ENCODE measurements around the gene GHRHR. TPM values are rescaled to one million over a fixed set of nuclear protein-coding genes. Genes with fewer than 3 reads are reported as not detected.

GHRHR gene
- total RNA-seq, 4 donors from 2014 or later, result not detected

DNA sequence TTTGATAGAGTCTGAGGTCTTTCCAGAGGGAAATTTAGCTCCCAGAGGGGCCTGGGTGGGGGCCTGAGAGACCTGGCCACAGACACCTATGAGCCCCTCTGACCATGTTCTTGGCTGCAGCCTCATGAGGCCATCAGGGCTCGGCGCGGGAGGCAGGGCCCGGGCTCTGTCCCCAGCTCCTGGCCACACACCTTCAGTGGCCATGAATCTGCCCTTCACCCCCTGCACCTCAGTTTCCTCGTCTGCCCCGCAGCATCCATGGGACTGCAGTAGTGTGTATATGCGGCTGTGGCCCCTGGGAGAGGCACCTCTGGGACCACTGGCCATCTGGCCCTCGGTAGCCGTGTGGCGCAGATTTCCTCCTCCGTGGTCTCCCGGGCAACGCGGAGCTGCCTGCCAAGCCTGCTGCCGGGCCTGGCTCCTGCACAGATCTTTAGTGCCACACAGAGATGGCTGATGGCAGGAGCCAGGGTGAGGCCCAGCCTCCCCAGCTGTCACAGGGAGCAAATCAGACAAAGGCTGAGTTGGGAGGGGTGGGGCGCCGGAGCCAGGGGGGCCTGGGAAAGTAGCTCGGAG, 64.8 kb downstream of the GHRHR start:
- TF ChIP-seq, protein P1, sequence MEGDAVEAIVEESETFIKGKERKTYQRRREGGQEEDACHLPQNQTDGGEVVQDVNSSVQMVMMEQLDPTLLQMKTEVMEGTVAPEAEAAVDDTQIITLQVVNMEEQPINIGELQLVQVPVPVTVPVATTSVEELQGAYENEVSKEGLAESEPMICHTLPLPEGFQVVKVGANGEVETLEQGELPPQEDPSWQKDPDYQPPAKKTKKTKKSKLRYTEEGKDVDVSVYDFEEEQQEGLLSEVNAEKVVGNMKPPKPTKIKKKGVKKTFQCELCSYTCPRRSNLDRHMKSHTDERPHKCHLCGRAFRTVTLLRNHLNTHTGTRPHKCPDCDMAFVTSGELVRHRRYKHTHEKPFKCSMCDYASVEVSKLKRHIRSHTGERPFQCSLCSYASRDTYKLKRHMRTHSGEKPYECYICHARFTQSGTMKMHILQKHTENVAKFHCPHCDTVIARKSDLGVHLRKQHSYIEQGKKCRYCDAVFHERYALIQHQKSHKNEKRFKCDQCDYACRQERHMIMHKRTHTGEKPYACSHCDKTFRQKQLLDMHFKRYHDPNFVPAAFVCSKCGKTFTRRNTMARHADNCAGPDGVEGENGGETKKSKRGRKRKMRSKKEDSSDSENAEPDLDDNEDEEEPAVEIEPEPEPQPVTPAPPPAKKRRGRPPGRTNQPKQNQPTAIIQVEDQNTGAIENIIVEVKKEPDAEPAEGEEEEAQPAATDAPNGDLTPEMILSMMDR (IDR thresholded peaks at IDR 0.05; ENCODE audit: low read depth), result no peak

Other genes starting within 250 kb of the GHRHR start
- gene INMT, start 211.8 kb upstream of the GHRHR start, total RNA-seq, result 10 to 100 TPM in 2 of 4 donors, 1 to 10 TPM in 2; 1.4 to 30.1 (median 10.9) TPM
- gene MINDY4, start 192.5 kb upstream of the GHRHR start, total RNA-seq, result 1 to 10 TPM; 3.7 to 8.5 (median 7.4) TPM
- gene AQP1, start 52.1 kb upstream of the GHRHR start, total RNA-seq, result 100 to 1,000 TPM in 3 of 4 donors, 10 to 100 TPM in 1; 74.8 to 310 (median 175) TPM
- gene ADCYAP1R1, start 88.4 kb downstream of the GHRHR start, total RNA-seq, result 10 to 100 TPM in 1 of 4 donors, 1 to 10 TPM in 3; 1.9 to 12.8 (median 3.0) TPM